ENCODE measurements around the gene OPA3. TPM values are rescaled to one million over a fixed set of nuclear protein-coding genes. Genes with fewer than 3 reads are reported as not detected.

Gene OPA3
- polyA plus RNA-seq, 12 donors = 6.0 to 9.8 (median 7.1) TPM; not detected in 1

- DNase-seq = peak; percentile 94
Measured at GRCh38 chr19:45485305-45486077, 99.1 kb downstream of the OPA3 start.

GRCh38 chr19:45484273-45484945 is 100.2 kb downstream of the OPA3 start:
- no peak for DNase-seq

DNA sequence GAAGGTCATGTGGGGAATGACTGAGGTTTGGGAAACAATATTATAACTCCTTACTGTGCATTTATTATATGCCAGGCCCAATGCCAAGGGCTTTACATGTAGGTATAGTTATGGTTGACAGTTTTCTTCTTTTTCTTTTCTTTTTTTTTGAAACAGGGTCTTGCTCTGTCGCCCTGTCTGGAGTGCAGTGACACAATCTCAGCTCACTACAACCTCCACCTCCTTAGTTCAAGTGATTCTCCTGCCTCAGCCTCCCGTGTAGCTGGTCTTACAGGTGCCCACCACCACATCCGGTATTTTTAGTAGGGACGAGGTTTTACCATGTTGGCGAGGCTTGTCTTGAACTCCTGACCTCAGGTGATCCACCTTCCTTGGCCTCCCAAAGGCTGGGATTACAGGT is 101.6 kb downstream of the OPA3 start:
- DNase-seq = no peak

GRCh38 chr19:45478454-45479238 is 106.0 kb downstream of the OPA3 start:
- DNase-seq = peak; percentile 92

- no peak for DNase-seq
Measured at GRCh38 chr19:45477713-45478453, 106.7 kb downstream of the OPA3 start.

Other genes with a start within 250 kb of the OPA3 start
- gene KLC3, start 244.1 kb downstream of the OPA3 start, polyA plus RNA-seq (ENCODE audit: insufficient read length in 12 of 12) = 10 to 100 TPM in 1 of 12 donors, 1 to 10 TPM in 2, under 1 TPM in 6, not detected in 3; 0.12 to 23.1 (median 0.25) TPM
- gene ERCC2, start 214.2 kb downstream of the OPA3 start, polyA plus RNA-seq (ENCODE audit: insufficient read length in 12 of 12) = 10 to 100 TPM in 11 of 12 donors, not detected in 1; 12.1 to 30.6 (median 15.7) TPM
- gene PPP1R13L, start 179.7 kb downstream of the OPA3 start, polyA plus RNA-seq (ENCODE audit: insufficient read length in 12 of 12) = 10 to 100 TPM in 3 of 12 donors, 1 to 10 TPM in 8, not detected in 1; 2.4 to 48.5 (median 4.8) TPM
- gene POLR1G, start 178.2 kb downstream of the OPA3 start, polyA plus RNA-seq (ENCODE audit: insufficient read length in 12 of 12) = 10 to 100 TPM in 1 of 12 donors, 1 to 10 TPM in 10, not detected in 1; 2.9 to 22.4 (median 3.8) TPM
- gene ERCC1, start 160.9 kb downstream of the OPA3 start, polyA plus RNA-seq (ENCODE audit: insufficient read length in 12 of 12) = 100 to 1,000 TPM in 1 of 12 donors, 10 to 100 TPM in 10, not detected in 1; 79.9 to 113 (median 92.3) TPM
- 100 to 1,000 TPM in 4 of 12 donors, 10 to 100 TPM in 8; 21.4 to 403 (median 87.6) TPM for gene FOSB, start 116.8 kb downstream of the OPA3 start, polyA plus RNA-seq (ENCODE audit: insufficient read length in 12 of 12)
- 100 to 1,000 TPM in 8 of 12 donors, 10 to 100 TPM in 3, not detected in 1; 96.1 to 172 (median 118) TPM for gene RTN2, start 87.8 kb downstream of the OPA3 start, polyA plus RNA-seq (ENCODE audit: insufficient read length in 12 of 12)
- 1 to 10 TPM in 3 of 12 donors, under 1 TPM in 6, not detected in 3; 0.34 to 1.8 (median 0.82) TPM for gene PPM1N, start 86.4 kb downstream of the OPA3 start, polyA plus RNA-seq (ENCODE audit: insufficient read length in 12 of 12)
- 10 to 100 TPM in 11 of 12 donors, not detected in 1; 42.2 to 71.3 (median 52.1) TPM for gene VASP, start 77.3 kb downstream of the OPA3 start, polyA plus RNA-seq (ENCODE audit: insufficient read length in 12 of 12)
- gene GPR4, start 17.4 kb upstream of the OPA3 start, polyA plus RNA-seq (ENCODE audit: insufficient read length in 12 of 12) = 1 to 10 TPM in 11 of 12 donors, not detected in 1; 2.3 to 8.4 (median 2.8) TPM
- 10 to 100 TPM in 5 of 12 donors, 1 to 10 TPM in 5, not detected in 2; 6.0 to 24.8 (median 9.9) TPM for gene EML2, start 54.6 kb upstream of the OPA3 start, polyA plus RNA-seq (ENCODE audit: insufficient read length in 12 of 12)
- 1 to 10 TPM in 2 of 12 donors, under 1 TPM in 6, not detected in 4; 0.17 to 1.4 (median 0.42) TPM for gene GIPR, start 83.4 kb upstream of the OPA3 start, polyA plus RNA-seq (ENCODE audit: insufficient read length in 12 of 12)
- gene SNRPD2, start 107.2 kb upstream of the OPA3 start, polyA plus RNA-seq (ENCODE audit: insufficient read length in 12 of 12) = 100 to 1,000 TPM in 11 of 12 donors, not detected in 1; 157 to 300 (median 239) TPM
- gene QPCTL, start 107.9 kb upstream of the OPA3 start, polyA plus RNA-seq (ENCODE audit: insufficient read length in 12 of 12) = 1 to 10 TPM in 10 of 12 donors, not detected in 2; 2.6 to 5.9 (median 4.0) TPM
- gene FBXO46, start 146.1 kb upstream of the OPA3 start, polyA plus RNA-seq (ENCODE audit: insufficient read length in 12 of 12) = 10 to 100 TPM in 8 of 12 donors, 1 to 10 TPM in 3, not detected in 1; 8.3 to 31.5 (median 13.2) TPM
- gene MEIOSIN, start 148.6 kb upstream of the OPA3 start, polyA plus RNA-seq (ENCODE audit: insufficient read length in 12 of 12) = not detected
- 10 to 100 TPM in 11 of 12 donors, not detected in 1; 10.5 to 46.5 (median 15.5) TPM for gene SIX5, start 184.4 kb upstream of the OPA3 start, polyA plus RNA-seq (ENCODE audit: insufficient read length in 12 of 12)
- gene DMPK, start 197.7 kb upstream of the OPA3 start, polyA plus RNA-seq (ENCODE audit: insufficient read length in 12 of 12) = 100 to 1,000 TPM in 11 of 12 donors, not detected in 1; 161 to 353 (median 263) TPM
- 100 to 1,000 TPM in 1 of 12 donors, 10 to 100 TPM in 11; 28.6 to 389 (median 43.8) TPM for gene DMWD, start 208.0 kb upstream of the OPA3 start, polyA plus RNA-seq (ENCODE audit: insufficient read length in 12 of 12)
- gene RSPH6A, start 230.5 kb upstream of the OPA3 start, polyA plus RNA-seq (ENCODE audit: insufficient read length in 12 of 12) = not detected